Stimulated activated CD8-positive, alpha-beta memory T cell treated with anti-CD3 and anti-CD28 coated beads, Interleukin-12 subunit alpha, Interleukin-12 subunit beta, amount 100 ng/mL, for 1 hour (primary cell): Measurements from ENCODE around the gene NMNAT1.
"Not testable (repeated sequence)": the region's sequence is repeated elsewhere in the genome, so short reads cannot be mapped to it uniquely, and the experiment has no call there.

Source experiments
- DNase-seq: peaks from one replicate; pipeline ENCODE4 v3.0.0-alpha.2; 2020; ENCODE audit warnings: low read depth

Gene NMNAT1

GRCh38 chr1:9942939-9943788 is at the start of gene NMNAT1, which contains the start of gene LZIC:
Gene NMNAT1, plus strand, starts transcription at chr1:9943475. Its CDS starts 28,599 bp downstream, at chr1:9972074.
Gene LZIC, minus strand, starts transcription at chr1:9943391. Its CDS starts 6,772 bp downstream, at chr1:9936619.
- peak; percentile 82 for DNase-seq

GRCh38 chr1:9894115-9894514 is 49.2 kb upstream of the NMNAT1 start:
- DNase-seq, result no peak

GRCh38 chr1:9900142-9901043 is 42.9 kb upstream of the NMNAT1 start:
- no peak for DNase-seq

GRCh38 chr1:9901148-9902059 is 41.9 kb upstream of the NMNAT1 start:
- no peak for DNase-seq

GRCh38 chr1:9902060-9902452 is 41.2 kb upstream of the NMNAT1 start:
- no peak for DNase-seq

GRCh38 chr1:9903801-9904527 is 39.3 kb upstream of the NMNAT1 start:
- no peak for DNase-seq

- no peak for DNase-seq
These were observed 38.7 kb upstream of the NMNAT1 start for GRCh38 chr1:9904596-9904995.

- DNase-seq, result no peak
These were observed 38.3 kb upstream of the NMNAT1 start for GRCh38 chr1:9905010-9905409.

GRCh38 chr1:9906466-9906865 is 36.8 kb upstream of the NMNAT1 start:
- no peak for DNase-seq

- no peak for DNase-seq
These were observed 35.8 kb upstream of the NMNAT1 start for GRCh38 chr1:9907441-9907840.

- no peak for DNase-seq
These were observed 34.4 kb upstream of the NMNAT1 start for GRCh38 chr1:9908871-9909233.

- DNase-seq, result no peak
These were observed 33.8 kb upstream of the NMNAT1 start for GRCh38 chr1:9909234-9910046.

GRCh38 chr1:9910076-9910422 is 33.2 kb upstream of the NMNAT1 start, which contains the start of gene CTNNBIP1:
Gene CTNNBIP1, minus strand, starts transcription at chr1:9910269. Its CDS starts 38,205 bp downstream, at chr1:9872064.
- no peak for DNase-seq

- DNase-seq, result peak; percentile 100
These were observed 32.7 kb upstream of the NMNAT1 start for GRCh38 chr1:9910423-9911178.

- DNase-seq, result no peak
These were observed 30.9 kb upstream of the NMNAT1 start for GRCh38 chr1:9912264-9912936.

- no peak for DNase-seq
These were observed 28.7 kb upstream of the NMNAT1 start for GRCh38 chr1:9914610-9914937.

GRCh38 chr1:9916452-9916851 is 26.8 kb upstream of the NMNAT1 start:
- no peak for DNase-seq

GRCh38 chr1:9917495-9917894 is 25.8 kb upstream of the NMNAT1 start:
- DNase-seq, result not testable (repeated sequence)

- no peak for DNase-seq
These were observed 25.4 kb upstream of the NMNAT1 start for GRCh38 chr1:9917901-9918300.
